SIG-M5 (cell line): Measurements from ENCODE around the gene PAQR4.
"Not testable (repeated sequence)": the region's sequence is repeated elsewhere in the genome, so short reads cannot be mapped to it uniquely, and the experiment has no call there.

ENCODE experiments used
- DNase-seq: peaks from one replicate; lab custom pipeline; 2025; lab: John Stamatoyannopoulos, UW

Gene PAQR4

GRCh38 chr16:2943716-2944115 lies 25.4 kb upstream of the PAQR4 start:
- not testable (repeated sequence) for DNase-seq

- DNase-seq: no peak
Measured at GRCh38 chr16:2946649-2947048, 22.5 kb upstream of the PAQR4 start.

GRCh38 chr16:2948807-2949704 lies 20.1 kb upstream of the PAQR4 start:
- DNase-seq: no peak

GRCh38 chr16:2949705-2950352 lies 19.3 kb upstream of the PAQR4 start:
- no peak for DNase-seq

- DNase-seq: no peak
Measured at GRCh38 chr16:2950353-2950724, 18.8 kb upstream of the PAQR4 start.

- no peak for DNase-seq
Measured at GRCh38 chr16:2950773-2951172, 18.4 kb upstream of the PAQR4 start.

- DNase-seq: no peak
Measured at GRCh38 chr16:2952679-2953078, 16.5 kb upstream of the PAQR4 start.

- no peak for DNase-seq
Measured at GRCh38 chr16:2953706-2954627, 15.2 kb upstream of the PAQR4 start.

- no peak for DNase-seq
Measured at GRCh38 chr16:2954656-2955381, 14.3 kb upstream of the PAQR4 start.

GRCh38 chr16:2955438-2955778 lies 13.7 kb upstream of the PAQR4 start:
- no peak for DNase-seq

- DNase-seq: no peak
Measured at GRCh38 chr16:2955779-2956578, 13.2 kb upstream of the PAQR4 start.

GRCh38 chr16:2956579-2956956 lies 12.6 kb upstream of the PAQR4 start:
- no peak for DNase-seq

- DNase-seq: no peak
Measured at GRCh38 chr16:2959206-2959605, 9.9 kb upstream of the PAQR4 start.

- no peak for DNase-seq
Measured at GRCh38 chr16:2960183-2961010, 8.8 kb upstream of the PAQR4 start.

GRCh38 chr16:2962334-2963073 lies 6.6 kb upstream of the PAQR4 start:
- no peak for DNase-seq

GRCh38 chr16:2963074-2963722 lies 6.0 kb upstream of the PAQR4 start:
- no peak for DNase-seq

GRCh38 chr16:2963723-2964474 lies 5.2 kb upstream of the PAQR4 start, which contains the start of gene KREMEN2:
Gene KREMEN2 (plus strand): TSS chr16:2964275. CDS start chr16:2964521, 246 bp downstream.
- no peak for DNase-seq
